Liver (tissue), 9 donors: Measurements from ENCODE around the gene RAD51B. TPM values are rescaled to one million over a fixed set of nuclear protein-coding genes. Genes with fewer than 3 reads are reported as not detected.

Source experiments
- DNase-seq: peaks from one replicate; pipeline ENCODE4 v3.0.0-alpha.2; 2017; ENCODE audit warnings: low spot score
- H3K27ac ChIP-seq, 2 donors: one replicate each; pipeline ENCODE4 v1.7.0; 2013; ENCODE audit warnings: inconsistent platforms in 2 of 2, low read length in 2 of 2, control low read depth in 1 of 2, low read depth in 1 of 2, mild to moderate bottlenecking in 1 of 2
- H3K27me3 ChIP-seq, 4 donors: one replicate each; pipeline versions ENCODE4 v1.6.1 to v1.7.0; 2013; ENCODE audit warnings: low read length in 3 of 4, inconsistent platforms in 1 of 4, mild to moderate bottlenecking in 1 of 4, moderate library complexity in 1 of 4; ENCODE audit not compliant: control insufficient read depth in 4 of 4, insufficient read depth in 4 of 4
- H3K36me3 ChIP-seq, 4 donors: one replicate each; pipeline versions ENCODE4 v1.6.1 to v1.7.0; 2013; ENCODE audit warnings: low read length in 3 of 4, mild to moderate bottlenecking in 3 of 4, low read depth in 1 of 4, moderate library complexity in 1 of 4; ENCODE audit not compliant: control insufficient read depth in 4 of 4, insufficient read depth in 3 of 4
- H3K4me1 ChIP-seq, 4 donors: one replicate each; pipeline versions ENCODE4 v1.6.1 to v1.7.0; 2013; ENCODE audit warnings: low read length in 3 of 4, mild to moderate bottlenecking in 3 of 4, moderate library complexity in 1 of 4; ENCODE audit not compliant: control insufficient read depth in 4 of 4, insufficient read depth in 4 of 4
- H3K4me3 ChIP-seq, 3 donors: one replicate each; pipeline versions ENCODE4 v1.6.1 to v1.7.0; 2013; ENCODE audit warnings: low read length in 3 of 3, control low read depth in 1 of 3, low read depth in 1 of 3, mild to moderate bottlenecking in 1 of 3
- H3K9ac ChIP-seq, 2 donors: one replicate each; pipeline ENCODE4 v1.7.0; 2013; ENCODE audit warnings: low read length in 2 of 2, mild to moderate bottlenecking in 2 of 2, moderate library complexity in 2 of 2, control low read depth in 1 of 2, low read depth in 1 of 2
- H3K9me3 ChIP-seq, 4 donors: one replicate each; pipeline versions ENCODE4 v1.6.1 to v1.7.0; 2013; ENCODE audit warnings: low read length in 3 of 4; ENCODE audit not compliant: control insufficient read depth in 4 of 4
- ATF3 ChIP-seq: IDR thresholded peaks from 2 replicates; pipeline ENCODE4 v1.6.1; 2016; ENCODE audit warnings: antibody characterized with exemption
- CTCF ChIP-seq: fragments of 150-350 bp; IDR thresholded peaks from 2 replicates; pipeline ENCODE4 v1.5.1; 2017; ENCODE audit warnings: improper control_type of control experiment, low read depth, low read length; ENCODE audit not compliant: missing input control
- FOXA1 ChIP-seq: IDR thresholded peaks from 2 replicates; pipeline ENCODE4 v1.6.1; 2016; ENCODE audit warnings: antibody characterized with exemption
- FOXA2 ChIP-seq: IDR thresholded peaks from 2 replicates; pipeline ENCODE4 v1.6.1; 2016; ENCODE audit warnings: antibody characterized with exemption
- HNF4G ChIP-seq: IDR thresholded peaks from 2 replicates; pipeline ENCODE4 v1.6.1; 2016; ENCODE audit warnings: antibody characterized with exemption
- JUND ChIP-seq, 2 donors: IDR thresholded peaks; 2 replicates each; pipeline ENCODE4 v1.6.1; 2016; ENCODE audit warnings: antibody characterized with exemption in 2 of 2
- NR2F2 ChIP-seq: IDR thresholded peaks from 2 replicates; pipeline ENCODE4 v1.6.1; 2016; ENCODE audit warnings: antibody characterized with exemption
- RAD21 ChIP-seq, 2 donors: IDR thresholded peaks; 2 replicates each; pipeline ENCODE4 v1.6.1; 2016; ENCODE audit warnings: antibody characterized with exemption in 2 of 2, mild to moderate bottlenecking in 2 of 2
- REST ChIP-seq: IDR thresholded peaks from 2 replicates; pipeline ENCODE4 v1.6.1; 2016; ENCODE audit warnings: antibody characterized with exemption, mild to moderate bottlenecking
- RXRA ChIP-seq, 2 donors: IDR thresholded peaks; 2 replicates each; pipeline ENCODE4 v1.6.1; 2017 to 2018; ENCODE audit warnings: antibody characterized with exemption in 2 of 2, mild to moderate bottlenecking in 1 of 2
- SP1 ChIP-seq: IDR thresholded peaks from 2 replicates; pipeline ENCODE4 v1.6.1; 2018; ENCODE audit warnings: antibody characterized with exemption, mild to moderate bottlenecking
- ZBTB33 ChIP-seq: IDR thresholded peaks from 2 replicates; pipeline ENCODE4 v1.6.1; 2016; ENCODE audit warnings: antibody characterized with exemption
- WGBS: extraction: QIAGEN DNeasy Blood & Tissue Kit; methylation state at CpG from one replicate; pipeline ENCODE4 v1.1.7; 2013; 5-methylcytosine and 5-hydroxymethylcytosine counted together
- polyA plus RNA-seq, 2 donors: library from polyadenylated mRNA; stranded (reverse) in 1 of 2; unstranded in 1 of 2; fragments of 200-250 nt in 1 of 2; fragments of >200 nt in 1 of 2; fragmentation: Nextera tagmentation in 1 of 2; extraction: Ambion mirVana in 1 of 2; gene quantifications; one replicate each; pipeline versions ENCODE4 v1.2.1 to v1.2.3, GENCODE V29; 2013 to 2015
- total RNA-seq, 2 donors: library from RNA; depleted of rRNA; stranded (reverse); fragments of >200 nt; gene quantifications; one replicate each; pipeline ENCODE4 v1.2.3, GENCODE V29; 2014
- donor health status: healthy.
- donor health status: healthy.
- donor health status: healthy.
- donor health status: healthy.
- donor health status: healthy.

RAD51B gene
- total and polyA plus RNA-seq, 4 donors = 0.81 to 12.9 (median 2.4) TPM

- WGBS = 82% methylated on average over 10 of the region's 10 CpGs
- Histone ChIP-seq H3K4me1 (no peaks in the 10 kb centered on the region), H3K27ac (no peak overlapping the region)
Observed at GRCh38 chr14:68261092-68261842, 441.7 kb downstream of the RAD51B start.

More at GRCh38 chr14:68261092-68261842, 441.7 kb downstream of the RAD51B start:
- H3K4me3 ChIP-seq = no peak overlapping the region
- H3K9ac ChIP-seq = no peak overlapping the region
- no peaks in the 10 kb centered on the region for H3K27me3 ChIP-seq
- TF ChIP-seq RAD21 (IDR thresholded peaks at IDR 0.05) (no peak), ZBTB33 (no peak), REST (no peak), HNF4G (no peak), NR2F2 (no peak), RXRA (IDR thresholded peaks at IDR 0.05) (no peak), JUND (IDR thresholded peaks at IDR 0.05) (no peak), CTCF (no peak), ATF3 (no peak), FOXA1 (no peak), SP1 (no peak), FOXA2 (no peak)
- no peaks in the 10 kb centered on the region for H3K9me3 ChIP-seq
- DNase-seq = no peak
- H3K36me3 ChIP-seq = no peaks in the 10 kb centered on the region
